Measurements from ENCODE around the gene NFE2L2.
"Not testable (repeated sequence)": the region's sequence is repeated elsewhere in the genome, so short reads cannot be mapped to it uniquely, and the experiment has no call there.

The NFE2L2 gene

DNA sequence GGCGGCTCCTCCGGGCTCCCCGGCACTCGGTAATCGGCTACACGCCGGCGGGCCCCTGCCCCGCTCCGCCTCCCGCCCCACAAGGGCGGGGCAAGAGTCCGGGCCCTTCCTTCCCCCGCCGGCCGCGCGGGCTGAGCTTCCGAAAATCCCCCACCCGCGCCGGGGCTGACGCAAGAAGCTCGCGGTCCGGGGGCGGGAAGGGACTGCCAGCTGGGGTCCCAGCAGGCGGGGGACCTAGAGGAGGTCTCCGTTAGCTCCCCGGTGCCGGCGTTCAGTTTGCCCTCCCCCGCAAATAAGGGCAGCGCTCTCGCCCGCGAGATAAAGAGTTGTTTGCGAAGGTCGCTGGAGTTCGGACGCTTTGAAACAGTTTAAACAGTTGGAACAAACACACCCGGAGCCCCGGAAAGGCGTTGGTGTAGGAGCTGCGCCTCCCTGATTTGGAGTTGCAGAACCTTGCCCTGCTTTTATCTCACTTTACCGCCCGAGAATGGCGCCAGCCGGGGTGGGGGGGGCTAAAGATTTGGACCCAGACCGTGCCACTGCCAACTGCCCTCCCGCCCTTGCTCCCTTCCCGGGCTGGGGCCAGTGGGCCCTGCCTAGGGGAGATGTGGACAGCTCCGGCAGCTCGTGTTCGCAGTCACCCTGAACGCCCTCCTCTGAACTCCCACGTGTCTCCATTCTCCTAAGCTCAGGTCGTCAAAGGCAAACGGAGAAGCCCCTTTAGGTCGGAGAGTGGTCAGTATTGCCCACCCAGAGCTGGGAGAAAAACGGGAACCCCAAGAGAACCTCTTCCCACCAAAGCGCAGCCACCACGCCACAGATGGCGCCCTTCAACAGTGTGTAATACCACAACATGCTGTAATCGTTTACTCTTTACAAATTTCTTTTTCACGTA is at the start of gene NFE2L2:
Gene NFE2L2, minus strand, starts transcription at position 35 of the 895 bp plus-strand sequence. CDS start 151 bp downstream, outside the sequence.
- peak; percentile 95 for DNase-seq

DNA sequence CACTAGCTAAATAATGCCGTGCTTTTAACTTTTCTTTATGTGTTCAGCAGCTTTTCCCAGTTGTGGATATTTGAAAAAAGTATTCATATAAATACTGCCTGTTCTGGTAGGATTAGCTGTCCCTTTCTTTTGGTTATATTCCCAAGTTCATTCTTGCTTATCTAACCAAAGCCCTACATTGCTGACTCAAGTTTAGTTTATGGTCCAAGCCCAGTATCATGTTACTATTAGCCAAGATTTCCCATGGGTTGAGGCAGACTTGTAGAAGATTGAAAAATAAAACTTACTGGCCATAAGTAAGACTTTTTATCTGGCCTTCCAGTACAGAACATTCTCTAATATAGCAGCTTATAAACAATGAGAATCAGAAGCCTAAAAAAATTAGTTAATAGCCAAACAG is 49.7 kb upstream of the NFE2L2 start:
- no peak for DNase-seq

GRCh38 chr2:177313162-177313781 is 48.7 kb upstream of the NFE2L2 start:
- DNase-seq: no peak

GRCh38 chr2:177312562-177312961 is 48.0 kb upstream of the NFE2L2 start:
- DNase-seq: no peak

- not testable (repeated sequence) for DNase-seq
Observed at GRCh38 chr2:177309672-177310309, 45.3 kb upstream of the NFE2L2 start.

- no peak for DNase-seq
Observed at GRCh38 chr2:177306550-177306949, 42.0 kb upstream of the NFE2L2 start.

DNA sequence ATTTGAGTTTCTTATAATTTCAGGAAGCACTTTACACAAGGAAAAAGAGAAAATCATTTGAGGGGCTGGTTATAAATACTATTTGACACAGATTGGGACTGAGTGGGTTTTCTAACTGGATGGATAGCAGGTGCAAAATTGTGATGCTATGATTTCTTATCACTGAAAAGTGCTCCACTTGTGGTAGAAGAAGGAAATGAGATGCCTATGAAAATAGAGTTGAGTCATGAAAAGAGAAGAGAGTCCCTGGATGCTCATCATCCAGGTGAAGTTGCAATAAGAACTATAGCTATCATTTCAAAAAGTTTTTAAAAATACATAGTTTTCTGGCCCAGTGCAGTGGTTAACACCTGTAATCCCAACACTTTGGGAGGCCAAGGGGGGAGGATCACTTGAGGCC is 39.4 kb upstream of the NFE2L2 start:
- no peak for DNase-seq

DNA sequence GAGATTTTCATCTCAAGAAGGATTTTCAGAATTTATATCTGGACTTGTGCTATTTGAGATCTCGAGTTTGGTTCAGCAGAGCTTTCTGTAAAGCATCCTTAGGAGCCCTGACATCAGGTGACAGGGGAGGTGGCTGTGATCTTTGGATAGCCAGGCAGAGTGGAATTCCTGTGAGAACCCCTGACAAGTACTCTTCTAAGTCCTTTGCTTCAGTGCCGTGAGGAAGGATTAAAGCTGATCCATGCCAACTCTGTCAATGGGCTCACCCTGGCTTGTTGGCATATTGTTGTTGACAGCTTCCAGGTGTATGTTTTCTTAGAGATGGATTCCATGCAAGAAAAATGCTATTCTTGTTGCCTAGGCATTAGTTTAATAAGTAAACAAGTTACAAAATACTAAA is 38.0 kb upstream of the NFE2L2 start:
- no peak for DNase-seq

- no peak for DNase-seq
Observed at GRCh38 chr2:177298191-177298590, 33.7 kb upstream of the NFE2L2 start.

DNA sequence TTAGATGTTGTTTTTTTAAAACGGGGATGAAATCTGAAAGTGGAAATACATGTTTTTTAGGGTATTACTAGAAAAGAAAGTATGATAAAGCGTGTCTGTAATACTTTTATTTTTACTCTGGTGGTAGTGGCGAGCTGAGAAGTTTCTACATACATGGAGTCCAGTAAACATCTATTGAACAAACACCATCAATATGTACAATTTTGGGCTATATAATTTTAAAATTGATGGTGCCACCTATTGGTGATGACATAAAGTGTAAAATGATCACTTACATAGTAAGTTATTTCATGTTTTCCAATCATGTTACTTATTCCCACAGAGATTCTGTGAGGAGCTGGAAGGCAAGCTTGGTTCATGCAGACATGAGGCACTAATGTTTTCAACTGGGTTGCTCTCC is 31.5 kb upstream of the NFE2L2 start:
- DNase-seq: no peak

GRCh38 chr2:177295484-177295883 is 31.0 kb upstream of the NFE2L2 start:
- DNase-seq: no peak

GRCh38 chr2:177291701-177292100 is 27.2 kb upstream of the NFE2L2 start:
- no peak for DNase-seq

- peak; percentile 10 for DNase-seq
Observed at GRCh38 chr2:177289824-177290628, 25.5 kb upstream of the NFE2L2 start.

- no peak for DNase-seq
Observed at GRCh38 chr2:177287814-177288213, 23.3 kb upstream of the NFE2L2 start.

DNA sequence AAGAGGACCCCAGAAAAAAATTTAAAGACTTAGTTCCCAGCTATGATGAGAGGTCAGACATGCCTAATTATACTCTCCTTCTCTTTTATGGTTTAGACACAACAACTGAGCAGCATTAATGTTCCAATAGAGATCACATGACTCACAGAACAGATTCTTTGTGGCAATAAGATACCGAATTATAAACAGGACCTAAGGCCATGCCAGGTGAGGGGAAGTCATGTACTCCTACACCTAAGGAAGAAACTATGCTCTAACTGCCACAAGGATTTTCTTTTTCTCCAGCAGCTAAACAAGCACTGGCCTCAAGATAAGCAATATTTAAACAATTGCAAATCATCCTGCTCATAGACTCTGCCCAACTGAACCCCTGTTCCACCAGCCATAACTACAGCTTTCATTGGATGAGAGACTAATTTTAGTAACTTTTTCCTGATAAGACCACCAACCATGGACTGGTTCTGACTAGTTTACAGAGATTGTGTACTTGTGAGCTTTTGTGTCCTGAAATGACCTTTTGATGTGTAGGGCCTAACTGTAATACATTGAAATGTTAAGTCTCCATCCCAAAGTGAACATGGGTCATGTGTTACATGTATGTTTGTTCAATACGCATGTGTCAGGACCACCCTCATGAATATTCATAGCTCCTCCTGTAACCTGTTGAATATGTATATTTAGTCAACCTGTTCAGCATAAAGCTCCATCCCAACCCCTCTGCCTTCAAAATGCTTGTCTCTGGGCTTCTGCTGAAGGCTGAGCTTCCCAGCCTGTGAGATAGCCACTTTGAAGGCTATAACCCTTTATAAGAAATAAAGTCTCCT is 21.6 kb upstream of the NFE2L2 start:
- no peak for DNase-seq

GRCh38 chr2:177284531-177284930 is 20.0 kb upstream of the NFE2L2 start:
- DNase-seq: no peak

GRCh38 chr2:177283906-177284305 is 19.4 kb upstream of the NFE2L2 start:
- no peak for DNase-seq

GRCh38 chr2:177282787-177283572 is 18.5 kb upstream of the NFE2L2 start:
- no peak for DNase-seq

DNA sequence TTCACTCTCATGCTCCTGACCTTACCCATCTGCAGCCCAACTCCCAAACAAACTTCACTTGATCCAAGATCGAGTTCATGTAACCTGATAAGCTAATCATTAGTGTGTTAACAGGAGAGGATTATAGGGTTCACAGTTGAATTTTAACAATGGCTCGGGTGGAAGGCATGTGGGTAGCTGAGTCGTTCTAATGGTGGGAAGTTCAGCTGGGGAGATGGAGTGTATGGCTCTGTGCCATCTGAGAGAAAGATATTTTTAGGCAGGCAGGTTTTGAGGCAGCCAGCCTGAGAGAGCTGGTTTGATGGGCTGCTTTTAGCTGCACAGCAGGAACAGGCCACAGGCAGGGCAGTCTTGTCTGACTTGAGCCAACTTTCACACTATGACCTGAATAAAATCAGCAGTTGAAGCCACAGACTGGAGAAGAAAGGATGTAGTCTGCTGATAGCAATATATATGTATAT is 17.7 kb upstream of the NFE2L2 start:
- no peak for DNase-seq

GRCh38 chr2:177281400-177282180 is 17.1 kb upstream of the NFE2L2 start:
- DNase-seq: no peak
